Right renal cortex interstitium (tissue), 3 donors: Measurements from ENCODE around the gene FBXO30. TPM values are rescaled to one million over a fixed set of nuclear protein-coding genes. Genes with fewer than 3 reads are reported as not detected.

Source experiments
- DNase-seq, 3 donors: peaks; one replicate each; pipeline ENCODE4 v3.0.0-alpha.2; 2013; ENCODE audit warnings: low read depth in 3 of 3, low spot score in 2 of 3
- polyA plus RNA-seq, 3 donors: library from polyadenylated mRNA; unstranded; fragments of 120-200 nt; gene quantifications; one replicate each; pipeline ENCODE4 v1.2.1, GENCODE V29; 2013; ENCODE audit not compliant: insufficient read length in 3 of 3

The FBXO30 gene
- polyA plus RNA-seq, 3 donors, result 12.6 to 13.5 (median 12.9) TPM

DNA sequence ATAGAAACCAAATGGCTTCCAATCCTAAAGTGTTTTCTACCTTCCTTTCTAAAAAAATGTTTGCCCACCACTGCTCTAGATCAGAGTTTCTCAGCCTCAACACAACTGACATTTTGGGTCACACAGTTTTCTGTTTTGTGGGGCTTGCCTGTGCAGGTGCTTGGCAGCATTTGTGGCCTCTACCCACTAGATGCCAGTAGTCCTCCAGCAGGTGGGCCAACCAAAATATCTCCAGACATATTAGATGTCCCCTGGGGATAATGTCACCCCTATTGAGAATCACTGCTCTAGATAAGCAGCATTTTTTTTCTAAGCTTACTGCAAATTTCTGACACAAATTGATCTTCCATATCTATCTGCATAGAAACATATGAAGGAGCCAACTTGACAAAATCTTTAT is 53.0 kb downstream of the FBXO30 start:
- no peak for DNase-seq

DNA sequence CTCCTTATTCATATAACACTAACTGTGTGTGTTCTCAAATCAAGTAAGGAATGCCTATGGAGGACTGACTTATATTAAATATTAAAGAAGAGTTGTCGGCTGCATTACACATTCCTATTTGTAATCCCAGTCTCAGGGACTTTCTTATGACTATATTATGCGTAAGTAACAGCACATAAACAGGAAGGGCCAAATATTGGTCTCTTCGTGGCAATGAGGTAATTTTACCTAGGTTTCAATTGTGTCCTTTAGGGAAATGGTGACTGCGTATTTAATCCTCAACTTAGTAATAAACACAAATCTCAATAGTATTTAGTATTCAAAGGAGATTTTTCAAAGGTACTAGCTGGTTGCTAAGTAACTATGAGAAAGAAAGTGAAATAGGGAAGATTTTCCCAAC is 56.5 kb downstream of the FBXO30 start:
- DNase-seq, result no peak

DNA sequence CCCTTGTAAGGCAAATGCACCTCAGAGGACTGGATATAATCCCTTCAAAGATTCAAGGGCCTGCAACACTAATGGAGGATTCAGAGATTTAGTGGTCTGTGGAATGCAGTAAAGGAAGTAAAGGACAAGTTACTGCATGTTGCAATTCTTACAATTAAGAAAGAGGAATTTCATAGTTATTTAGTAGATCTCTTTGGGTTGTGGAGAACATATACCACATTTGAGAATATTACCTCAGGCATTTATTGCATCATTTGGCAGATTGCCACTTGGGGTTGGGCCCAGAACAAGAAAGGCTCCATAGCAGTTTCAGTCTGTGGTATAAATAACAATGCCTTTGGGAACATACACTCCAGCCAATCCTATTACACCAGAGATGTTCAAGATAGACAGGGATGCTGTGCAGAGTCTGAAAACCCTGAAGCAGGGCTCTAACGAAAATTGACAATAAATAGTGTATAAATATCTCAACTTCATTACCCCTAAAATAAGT is 58.4 kb downstream of the FBXO30 start:
- no peak for DNase-seq

DNA sequence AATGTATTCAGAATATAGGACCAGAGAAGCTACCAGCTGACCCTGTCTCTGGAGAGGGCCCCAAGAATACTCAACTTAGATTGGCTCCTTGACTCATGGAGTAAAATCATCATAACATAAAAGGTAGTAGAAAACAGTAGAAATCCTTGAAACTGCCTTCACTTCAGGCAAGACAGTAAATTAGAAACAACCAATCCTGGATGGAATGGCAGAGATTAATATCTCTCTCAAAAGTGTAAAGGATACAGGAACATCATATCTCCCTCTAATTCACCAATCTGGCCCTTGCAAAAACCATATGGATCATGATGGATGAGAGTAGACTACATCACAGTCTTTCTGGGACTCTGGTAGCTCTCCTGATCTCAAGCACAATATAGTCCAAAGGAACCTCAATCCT is 58.9 kb downstream of the FBXO30 start:
- no peak for DNase-seq

DNA sequence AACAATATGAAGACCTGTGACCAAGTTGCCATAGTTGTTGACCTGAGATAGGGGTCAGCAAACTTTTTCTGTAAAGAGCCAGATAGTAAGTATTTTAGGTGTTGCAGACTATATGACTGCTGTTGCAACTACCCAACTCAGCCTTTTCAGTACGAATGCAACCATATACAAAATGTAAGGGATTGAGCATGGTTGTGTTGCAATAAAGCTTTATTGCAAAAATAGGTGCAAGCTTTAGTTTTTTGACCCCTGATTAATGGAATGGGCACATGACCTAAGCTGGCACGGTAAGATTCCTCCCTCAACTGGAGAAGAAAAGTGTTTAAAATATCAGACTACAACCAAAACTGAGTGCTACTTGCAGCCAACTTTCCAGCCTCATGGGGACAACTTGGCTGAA is 62.0 kb downstream of the FBXO30 start:
- no peak for DNase-seq

DNA sequence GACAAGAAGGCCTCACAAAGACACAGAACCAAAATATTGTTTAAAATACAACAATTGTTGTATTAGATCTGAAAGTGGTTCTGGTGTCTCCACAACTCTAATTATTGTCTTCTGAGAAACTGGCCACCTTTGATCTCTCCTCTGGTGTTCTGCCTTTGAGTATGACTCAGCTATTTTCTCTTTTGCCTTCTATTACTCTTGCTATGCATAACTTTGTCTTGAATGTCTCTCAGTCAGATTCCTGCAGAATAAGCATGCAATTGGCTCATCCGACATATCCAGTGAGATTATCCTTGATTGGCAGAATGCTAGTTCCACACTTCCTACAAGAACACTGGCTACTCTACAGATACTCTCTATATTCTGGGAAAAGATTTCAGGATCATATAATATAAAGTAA is 65.0 kb downstream of the FBXO30 start:
- no peak for DNase-seq

DNA sequence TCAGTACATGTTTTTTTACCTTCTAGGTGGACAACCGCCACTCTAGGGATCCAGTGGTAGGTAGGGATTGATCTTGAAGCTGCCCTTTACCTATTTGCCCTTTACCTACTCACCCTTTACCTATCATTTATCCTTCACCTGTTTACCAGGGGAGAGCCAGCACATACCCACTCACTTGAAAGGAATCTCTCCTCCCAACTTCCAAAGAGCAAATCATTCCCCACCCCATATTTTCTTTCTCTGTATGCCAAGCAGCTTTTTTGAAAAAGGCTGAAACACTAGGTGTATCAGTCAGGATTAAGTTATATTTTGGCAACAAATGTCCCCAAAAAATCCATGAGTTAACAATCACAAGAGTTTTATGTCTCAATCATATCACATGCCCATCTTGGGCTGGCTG is 68.7 kb downstream of the FBXO30 start:
- no peak for DNase-seq

DNA sequence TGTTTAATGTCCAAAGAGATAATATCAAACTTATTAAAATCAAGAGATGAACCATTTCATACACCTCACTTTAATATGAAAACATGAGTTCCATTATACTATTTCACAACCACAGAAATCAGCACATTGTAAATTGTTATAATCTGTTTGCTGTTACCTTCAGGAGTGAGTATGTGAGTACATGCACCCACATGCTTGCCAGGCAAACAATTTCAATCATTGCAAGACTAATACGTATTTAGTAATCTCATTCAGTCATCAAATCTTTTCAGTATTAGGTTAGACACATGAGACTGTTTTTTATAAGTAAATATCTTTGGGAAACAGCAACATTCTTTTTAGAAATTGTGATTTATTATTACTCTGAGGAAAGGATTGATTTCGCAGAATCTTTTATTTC is 70.0 kb downstream of the FBXO30 start:
- no peak for DNase-seq

Other genes starting within 250 kb of the FBXO30 start
- gene EPM2A, start 79.3 kb downstream of the FBXO30 start, polyA plus RNA-seq, result 10 to 100 TPM; 14.3 to 15.8 (median 15.0) TPM
- gene SHPRH, start 149.6 kb upstream of the FBXO30 start, polyA plus RNA-seq, result 10 to 100 TPM; 20.6 to 23.2 (median 21.8) TPM
- under 1 TPM; 0.20 to 0.24 (median 0.22) TPM for gene GRM1, start 214.3 kb upstream of the FBXO30 start, polyA plus RNA-seq